Measurements from ENCODE around the gene DAB1. TPM values are rescaled to one million over a fixed set of nuclear protein-coding genes. Genes with fewer than 3 reads are reported as not detected.

The DAB1 gene
- total and polyA plus RNA-seq, 7 donors: under 0.01 to 1.1 (median 0.75) TPM; not detected in 1

GRCh38 chr1:57255945-57256344 is 167.9 kb downstream of the DAB1 start:
- Histone ChIP-seq H3K27me3 (no peaks in the 10 kb centered on the region), H3K4me3 (no peak overlapping the region), H3K36me3 (no peaks in the 10 kb centered on the region), H3K9me3 (peaks cover 0 to 6% (median 3%) of the 10 kb centered on the region in 4 donors), H3K4me1 (peaks cover 0 to 10% (median 5%) of the 10 kb centered on the region in 4 donors), H3K27ac (no peak overlapping the region)
- DNase-seq: no peak
- no peak for TF ChIP-seq CTCF (IDR thresholded peaks at IDR 0.05)
- TF ChIP-seq POLR2A (IDR thresholded peaks at IDR 0.05): no peak
- TF ChIP-seq EP300 (IDR thresholded peaks at IDR 0.05): no peak
- no peak for TF ChIP-seq POLR2AphosphoS5 (IDR thresholded peaks at IDR 0.05)
- intact Hi-C loops (cut with DNase I): no loop called here
- WGBS, 2 donors: 84 to 87% methylated on average over 5 of the region's 5 CpGs

GRCh38 chr1:57254022-57254421 is 169.8 kb downstream of the DAB1 start:
- intact Hi-C loops (cut with DNase I): no loop called here
- Histone ChIP-seq H3K27ac (no peak overlapping the region), H3K9me3 (peaks cover 0 to 6% (median 3%) of the 10 kb centered on the region in 4 donors), H3K27me3 (no peaks in the 10 kb centered on the region), H3K4me1 (peaks cover 0 to 4% (median under 1%) of the 10 kb centered on the region in 4 donors), H3K36me3 (no peaks in the 10 kb centered on the region), H3K4me3 (no peak overlapping the region)
- DNase-seq: no peak
- TF ChIP-seq POLR2AphosphoS5 (IDR thresholded peaks at IDR 0.05) (no peak), CTCF (IDR thresholded peaks at IDR 0.05) (no peak), POLR2A (IDR thresholded peaks at IDR 0.05) (no peak), EP300 (IDR thresholded peaks at IDR 0.05) (no peak)
- WGBS, 2 donors: 29 to 48% methylated on average over 2 of the region's 2 CpGs

- no peak for DNase-seq
- H3K4me1 ChIP-seq: no peaks in the 10 kb centered on the region
- TF ChIP-seq CTCF (IDR thresholded peaks at IDR 0.05) (no peak), POLR2AphosphoS5 (IDR thresholded peaks at IDR 0.05) (no peak), POLR2A (IDR thresholded peaks at IDR 0.05) (no peak), EP300 (IDR thresholded peaks at IDR 0.05) (no peak)
- no peak overlapping the region for H3K27ac ChIP-seq
- H3K36me3 ChIP-seq: no peaks in the 10 kb centered on the region
- H3K4me3 ChIP-seq: no peak overlapping the region
- peaks cover 0 to 4% (median 3%) of the 10 kb centered on the region in 4 donors for H3K9me3 ChIP-seq
- H3K27me3 ChIP-seq: no peaks in the 10 kb centered on the region
- 73 to 77% methylated on average over 10 of the region's 10 CpGs for WGBS, 2 donors
- intact Hi-C loops (cut with DNase I): no loop called here
Measured at GRCh38 chr1:57252597-57253294, 171.1 kb downstream of the DAB1 start.

GRCh38 chr1:57250021-57250420 is 173.8 kb downstream of the DAB1 start:
- Histone ChIP-seq H3K27me3 (no peaks in the 10 kb centered on the region), H3K36me3 (no peaks in the 10 kb centered on the region), H3K9me3 (no peaks in the 10 kb centered on the region), H3K4me1 (no peaks in the 10 kb centered on the region), H3K4me3 (no peak overlapping the region), H3K27ac (no peak overlapping the region)
- TF ChIP-seq EP300 (IDR thresholded peaks at IDR 0.05) (no peak), POLR2A (IDR thresholded peaks at IDR 0.05) (no peak), POLR2AphosphoS5 (IDR thresholded peaks at IDR 0.05) (no peak), CTCF (IDR thresholded peaks at IDR 0.05) (no peak)
- intact Hi-C loops (cut with DNase I): no loop called here
- 93 to 94% methylated on average over 3 of the region's 3 CpGs for WGBS, 2 donors
- no peak for DNase-seq

GRCh38 chr1:57249511-57249910 is 174.3 kb downstream of the DAB1 start:
- Histone ChIP-seq H3K27me3 (no peaks in the 10 kb centered on the region), H3K36me3 (no peaks in the 10 kb centered on the region), H3K9me3 (no peaks in the 10 kb centered on the region), H3K27ac (no peak overlapping the region), H3K4me3 (no peak overlapping the region), H3K4me1 (no peaks in the 10 kb centered on the region)
- 46 to 91% methylated on average over 2 of the region's 2 CpGs for WGBS, 2 donors
- DNase-seq: no peak
- no peak for TF ChIP-seq POLR2AphosphoS5 (IDR thresholded peaks at IDR 0.05)
- TF ChIP-seq CTCF (IDR thresholded peaks at IDR 0.05): no peak
- TF ChIP-seq EP300 (IDR thresholded peaks at IDR 0.05): no peak
- no peak for TF ChIP-seq POLR2A (IDR thresholded peaks at IDR 0.05)
- intact Hi-C loops (cut with DNase I): no loop called here

Data from sigmoid colon (tissue), 7 donors.